H9 (cell line): Measurements from ENCODE around the gene NFYC. TPM values are rescaled to one million over a fixed set of nuclear protein-coding genes. Genes with fewer than 3 reads are reported as not detected.

Experiments used
- DNase-seq: peaks from one replicate; pipeline ENCODE4 v3.0.0-alpha.2; 2017
- H2AFZ ChIP-seq: one replicate; pipeline ENCODE4 v1.6.1; 2013; ENCODE audit warnings: mild to moderate bottlenecking, low read length, control low read depth, moderate library complexity
- H2AK5ac ChIP-seq: 2 replicates; pipeline ENCODE4 v1.6.1; 2013; ENCODE audit warnings: low read length, control low read depth, mixed read lengths; ENCODE audit not compliant: insufficient read length
- H2BK120ac ChIP-seq: one replicate; pipeline ENCODE4 v1.6.1; 2013; ENCODE audit warnings: low read depth, mild to moderate bottlenecking, low read length, control low read depth, inconsistent platforms; ENCODE audit not compliant: poor library complexity, severe bottlenecking
- H2BK12ac ChIP-seq: 2 replicates; pipeline ENCODE4 v1.6.1; 2013; ENCODE audit warnings: low read length, control low read depth, mixed read lengths, low read depth; ENCODE audit not compliant: insufficient read length
- H2BK15ac ChIP-seq: 2 replicates; pipeline ENCODE4 v1.6.1; 2013; ENCODE audit warnings: low read depth, low read length, control low read depth
- H2BK20ac ChIP-seq: one replicate; pipeline ENCODE4 v1.6.1; 2013; ENCODE audit warnings: low read depth, mild to moderate bottlenecking, low read length, control low read depth, inconsistent platforms; ENCODE audit not compliant: poor library complexity, severe bottlenecking
- H2BK5ac ChIP-seq: 2 replicates; pipeline ENCODE4 v1.6.1; 2013; ENCODE audit warnings: low read length, control low read depth, mixed read lengths; ENCODE audit not compliant: insufficient read length
- H3K14ac ChIP-seq: 2 replicates; pipeline ENCODE4 v1.6.1; 2013; ENCODE audit warnings: low read length, control low read depth; ENCODE audit not compliant: insufficient read depth
- H3K18ac ChIP-seq: 2 replicates; pipeline ENCODE4 v1.6.1; 2013; ENCODE audit warnings: low read depth, mild to moderate bottlenecking, mixed read lengths, low read length, control low read depth; ENCODE audit not compliant: insufficient read length
- H3K23ac ChIP-seq: 2 replicates; pipeline ENCODE4 v1.6.1; 2013; ENCODE audit warnings: low read length, control low read depth, mixed read lengths, low read depth; ENCODE audit not compliant: insufficient read length
- H3K23me2 ChIP-seq: 2 replicates; pipeline ENCODE4 v1.6.1; 2013; ENCODE audit warnings: low read depth, mild to moderate bottlenecking, mixed read lengths, low read length, control low read depth; ENCODE audit not compliant: insufficient read length, poor library complexity, severe bottlenecking
- H3K27ac ChIP-seq: 2 replicates; pipeline ENCODE4 v1.5.1; 2013; ENCODE audit warnings: low read length, control low read depth, mixed read lengths, low read depth; ENCODE audit not compliant: insufficient read length
- H3K27me3 ChIP-seq: 2 replicates; pipeline ENCODE4 v1.6.1; 2013; ENCODE audit warnings: low read length, control low read depth, inconsistent platforms; ENCODE audit not compliant: insufficient read depth
- H3K4ac ChIP-seq: 2 replicates; pipeline ENCODE4 v1.6.1; 2013; ENCODE audit warnings: low read depth, mild to moderate bottlenecking, control low read depth, inconsistent platforms, low read length, moderate library complexity
- H3K4me1 ChIP-seq: 2 replicates; pipeline ENCODE4 v1.6.1; 2013; ENCODE audit warnings: low read length, control low read depth, inconsistent platforms; ENCODE audit not compliant: insufficient read depth
- H3K4me2 ChIP-seq: 2 replicates; pipeline ENCODE4 v1.6.1; 2013; ENCODE audit warnings: low read length, control low read depth, mixed read lengths; ENCODE audit not compliant: insufficient read length, insufficient read depth
- H3K56ac ChIP-seq: 2 replicates; pipeline ENCODE4 v1.6.1; 2013; ENCODE audit warnings: low read depth, mild to moderate bottlenecking, mixed read lengths, low read length, control low read depth; ENCODE audit not compliant: insufficient read length
- H3K79me1 ChIP-seq: 2 replicates; pipeline ENCODE4 v1.6.1; 2013; ENCODE audit warnings: low read depth, mild to moderate bottlenecking, moderate library complexity, low read length, control low read depth, inconsistent platforms; ENCODE audit not compliant: insufficient read depth, poor library complexity, severe bottlenecking
- H3K79me2 ChIP-seq: 2 replicates; pipeline ENCODE4 v1.6.1; 2013; ENCODE audit warnings: low read length, control low read depth, inconsistent platforms; ENCODE audit not compliant: insufficient read depth
- H3K9ac ChIP-seq: 2 replicates; pipeline ENCODE4 v1.6.1; 2013; ENCODE audit warnings: low read length, control low read depth, mixed read lengths; ENCODE audit not compliant: insufficient read length; ENCODE audit errors: extremely low read depth
- H3K9me3 ChIP-seq: one replicate; pipeline ENCODE4 v1.6.1; 2013; ENCODE audit warnings: low read depth, low read length, inconsistent platforms; ENCODE audit not compliant: control insufficient read depth
- H3T11ph ChIP-seq: one replicate; pipeline ENCODE4 v1.6.1; 2013; ENCODE audit warnings: mild to moderate bottlenecking, low read length, control low read depth, inconsistent platforms
- H4K20me1 ChIP-seq: one replicate; pipeline ENCODE4 v1.6.1; 2013; ENCODE audit not compliant: control insufficient read depth, insufficient read length, insufficient read depth
- H4K5ac ChIP-seq: 2 replicates; pipeline ENCODE4 v1.6.1; 2013; ENCODE audit warnings: low read depth, mild to moderate bottlenecking, mixed read lengths, low read length, control low read depth; ENCODE audit not compliant: insufficient read length
- H4K8ac ChIP-seq: replicated peaks from 2 replicates; pipeline ENCODE4 v1.6.1; 2013; ENCODE audit warnings: low read length, control low read depth, mixed read lengths, low read depth; ENCODE audit not compliant: insufficient read length
- H4K91ac ChIP-seq: 2 replicates; pipeline ENCODE4 v1.6.1; 2013; ENCODE audit warnings: low read depth, mild to moderate bottlenecking, moderate library complexity, mixed read lengths, low read length, control low read depth; ENCODE audit not compliant: insufficient read length
- H3K27ac Mint-ChIP-seq, 3 experiments: 2 replicates in 2 of 3; 3 replicates in 1 of 3; pipeline ENCODE4 v1.8.0; 2020 to 2021; ENCODE audit warnings: mixed read lengths in 3 of 3, mild to moderate bottlenecking in 1 of 3, moderate library complexity in 1 of 3
- H3K27me3 Mint-ChIP-seq: 2 replicates; pipeline ENCODE4 v1.8.0; 2021; ENCODE audit warnings: low read depth, mild to moderate bottlenecking, moderate library complexity, mixed read lengths
- H3K36me3 Mint-ChIP-seq, 3 experiments: 2 replicates in 2 of 3; 3 replicates in 1 of 3; pipeline ENCODE4 v1.8.0; 2020 to 2021; ENCODE audit warnings: low read depth in 3 of 3, mixed read lengths in 3 of 3; ENCODE audit not compliant: insufficient read depth in 1 of 3
- H3K4me1 Mint-ChIP-seq, 2 experiments: 2 replicates each; pipeline ENCODE4 v1.8.0; 2020; ENCODE audit warnings: mixed read lengths in 2 of 2
- H3K4me3 Mint-ChIP-seq, 2 experiments: 2 replicates in 1 of 2; 3 replicates in 1 of 2; pipeline ENCODE4 v1.8.0; 2020 to 2021; ENCODE audit warnings: mild to moderate bottlenecking in 2 of 2, mixed read lengths in 2 of 2, moderate library complexity in 1 of 2
- H3K9me3 Mint-ChIP-seq, 2 experiments: 2 replicates in 1 of 2; 3 replicates in 1 of 2; pipeline ENCODE4 v1.8.0; 2020; ENCODE audit warnings: mild to moderate bottlenecking in 2 of 2, mixed read lengths in 2 of 2, moderate library complexity in 1 of 2
- CTCF ChIP-seq: fragments of 200-600 bp; sonication (generic); conservative IDR thresholded peaks from 3 replicates; pipeline ENCODE4 v1.8.0; 2021; ENCODE audit warnings: antibody characterized with exemption, mild to moderate bottlenecking
- WGBS: extraction: QIAGEN DNeasy Blood & Tissue Kit; methylation state at CpG from one replicate; pipeline ENCODE4 v1.1.7; 2013; ENCODE audit warnings: missing lambda C conversion rate, low lambda C conversion rate, mixed read lengths; ENCODE audit not compliant: insufficient read length; ENCODE audit errors: extremely low coverage; 5-methylcytosine and 5-hydroxymethylcytosine counted together
- total RNA-seq: library from RNA; stranded (reverse); gene quantifications from 2 replicates; pipeline ENCODE4 v1.2.1, GENCODE V29; 2021

Gene NFYC
- total RNA-seq, 1 experiment from 2014 or later: 54.7 TPM

GRCh38 chr1:40808002-40808401 lies 116.5 kb downstream of the NFYC start:
- Histone ChIP-seq H4K8ac (no peak overlapping the region), H2AFZ (no peak overlapping the region), H3K23ac (no peak overlapping the region), H3K27ac (no peak overlapping the region), H3K27me3 (no peaks in the 10 kb centered on the region), H2BK15ac (no peak overlapping the region), H3K9ac (no peak overlapping the region), H4K20me1 (no peaks in the 10 kb centered on the region), H3K79me1 (no peaks in the 10 kb centered on the region), H2AK5ac (no peak overlapping the region), H3K23me2 (no peaks in the 10 kb centered on the region), H4K91ac (no peak overlapping the region), H2BK12ac (no peak overlapping the region), H2BK20ac (no peak overlapping the region), H3K14ac (no peak overlapping the region), H3K9me3 (no peaks in the 10 kb centered on the region), H3K18ac (no peak overlapping the region), H4K5ac (no peak overlapping the region), H3K4me2 (no peak overlapping the region), H3K4ac (no peak overlapping the region), H3K56ac (no peak overlapping the region), H2BK120ac (no peak overlapping the region), H3K4me1 (0 out of 2 replicates have a peak, but pooled peaks cover 5% of the 10 kb centered on the region), H3T11ph (no peak overlapping the region), H2BK5ac (no peak overlapping the region), H3K79me2 (no peaks in the 10 kb centered on the region)
- TF ChIP-seq CTCF: no peak
- no peak for DNase-seq
- Mint-ChIP-seq H3K4me3 (no peak overlapping the region), H3K9me3 (no peaks in the 10 kb centered on the region), H3K27me3 (peaks cover 10% of the 10 kb centered on the region), H3K4me1 (peaks cover 30 to 32% of the 10 kb centered on the region in 2 experiments), H3K27ac (no peak overlapping the region), H3K36me3 (no peaks in the 10 kb centered on the region)
- WGBS: no CpG with 5 or more reads among the region's 3 CpGs
